GM12891 (cell line): ENCODE measurements around the gene SORBS1.

ENCODE experiments used
- DNase-seq: peaks from one replicate; pipeline ENCODE4 v3.0.0; 2011; ENCODE audit warnings: low spot score; ENCODE audit not compliant: insufficient read length
- FAIRE-seq: peaks from 2 replicates; lab custom pipeline; 2011; peaks lifted over from hg19 to GRCh38; lab: Jason Lieb, UNC
- PAX5 ChIP-seq: IDR thresholded peaks from 2 replicates; pipeline ENCODE4 v1.6.1; 2011; ENCODE audit warnings: low read length, moderate library complexity, mild to moderate bottlenecking; ENCODE audit not compliant: insufficient read depth, severe bottlenecking
- POLR2A ChIP-seq: IDR thresholded peaks from 2 replicates; pipeline ENCODE4 v1.6.1; 2011; ENCODE audit warnings: low read depth, low read length, control low read depth
- POLR2AphosphoS5 ChIP-seq: IDR thresholded peaks from 2 replicates; pipeline ENCODE4 v1.6.1; 2011; ENCODE audit warnings: low read depth, low read length, control low read depth
- POU2F2 ChIP-seq: IDR thresholded peaks from 2 replicates; pipeline ENCODE4 v1.6.1; 2011; ENCODE audit warnings: low read depth, mild to moderate bottlenecking, control low read depth, low read length, moderate library complexity
- SPI1 ChIP-seq: IDR thresholded peaks from 2 replicates; pipeline ENCODE4 v1.6.1; 2011; ENCODE audit warnings: low read depth, low read length, control low read depth
- TAF1 ChIP-seq: IDR thresholded peaks from 2 replicates; pipeline ENCODE4 v1.6.1; 2011; ENCODE audit warnings: low read depth, low read length, control low read depth

The SORBS1 gene

GRCh38 chr10:95543459-95543858 is 17.7 kb downstream of the SORBS1 start:
- FAIRE-seq = no peak

GRCh38 chr10:95542761-95543160 is 18.4 kb downstream of the SORBS1 start:
- TF ChIP-seq TAF1 = no peak
- no peak for TF ChIP-seq POU2F2
- TF ChIP-seq PAX5 = no peak
- TF ChIP-seq POLR2AphosphoS5 = no peak
- TF ChIP-seq SPI1 = no peak
- TF ChIP-seq POLR2A = no peak
- FAIRE-seq = no peak
- no peak for DNase-seq

More at GRCh38 chr10:95543459-95543858, 17.7 kb downstream of the SORBS1 start:
- TF ChIP-seq SPI1 = no peak
- DNase-seq = no peak

- DNase-seq (no peak), FAIRE-seq (no peak)
- TF ChIP-seq POLR2AphosphoS5 (no peak), PAX5 (no peak), POLR2A (no peak), SPI1 (no peak), POU2F2 (no peak), TAF1 (no peak)
Observed at GRCh38 chr10:95542330-95542729, 18.8 kb downstream of the SORBS1 start.

- FAIRE-seq (no peak), DNase-seq (no peak)
- TF ChIP-seq POLR2AphosphoS5 (no peak), PAX5 (no peak), TAF1 (no peak), SPI1 (no peak), POLR2A (no peak), POU2F2 (no peak)
Observed at GRCh38 chr10:95540514-95541052, 20.6 kb downstream of the SORBS1 start.

GRCh38 chr10:95539560-95540284 is 21.4 kb downstream of the SORBS1 start:
- no peak for FAIRE-seq
- DNase-seq = no peak
- TF ChIP-seq POU2F2 (no peak), PAX5 (no peak)

- FAIRE-seq = no peak
- TF ChIP-seq POU2F2 (no peak), PAX5 (no peak), SPI1 (no peak), TAF1 (no peak), POLR2AphosphoS5 (no peak), POLR2A (no peak)
Observed at GRCh38 chr10:95538412-95538811, 22.8 kb downstream of the SORBS1 start.

GRCh38 chr10:95537542-95537927 is 23.6 kb downstream of the SORBS1 start:
- FAIRE-seq = no peak
- TF ChIP-seq POLR2A (no peak), TAF1 (no peak), PAX5 (no peak), POLR2AphosphoS5 (no peak), POU2F2 (no peak), SPI1 (no peak)

More at GRCh38 chr10:95538412-95538811, 22.8 kb downstream of the SORBS1 start:
- no peak for DNase-seq

GRCh38 chr10:95536894-95537541 is 24.2 kb downstream of the SORBS1 start:
- DNase-seq = no peak
- TF ChIP-seq POLR2A = no peak
- TF ChIP-seq TAF1 = no peak
- TF ChIP-seq POU2F2 = no peak
- TF ChIP-seq POLR2AphosphoS5 = no peak
- no peak for TF ChIP-seq SPI1
- no peak for TF ChIP-seq PAX5
- FAIRE-seq = no peak

More at GRCh38 chr10:95537542-95537927, 23.6 kb downstream of the SORBS1 start:
- DNase-seq = no peak

- DNase-seq (no peak), FAIRE-seq (no peak)
- TF ChIP-seq POLR2AphosphoS5 = no peak
- no peak for TF ChIP-seq POLR2A
- no peak for TF ChIP-seq POU2F2
- no peak for TF ChIP-seq SPI1
- no peak for TF ChIP-seq PAX5
- no peak for TF ChIP-seq TAF1
Observed at GRCh38 chr10:95536017-95536416, 25.2 kb downstream of the SORBS1 start.

- DNase-seq (no peak), FAIRE-seq (no peak)
- no peak for TF ChIP-seq SPI1
- TF ChIP-seq TAF1 = no peak
Observed at GRCh38 chr10:95535526-95535925, 25.6 kb downstream of the SORBS1 start.

- FAIRE-seq = no peak
- TF ChIP-seq POU2F2 (no peak), TAF1 (no peak), PAX5 (no peak), SPI1 (no peak), POLR2A (no peak), POLR2AphosphoS5 (no peak)
- no peak for DNase-seq
Observed at GRCh38 chr10:95533590-95533989, 27.6 kb downstream of the SORBS1 start.
